GM21723 (cell line): ENCODE results near the gene DIP2A.
A peak's percentile ranks its signal among the peaks of the same experiment; 100 is the strongest.
"Not testable (repeated sequence)": the region's sequence is repeated elsewhere in the genome, so short reads cannot be mapped to it uniquely, and the experiment has no call there.

Source experiments
- ATAC-seq: cut with Tn5 transposase; IDR thresholded peaks from one replicate; pipeline ENCODE4 v1.9.1; 2021; ENCODE audit warnings: mild to moderate bottlenecking, moderate library complexity; ENCODE audit not compliant: unreplicated experiment

DIP2A gene

DNA sequence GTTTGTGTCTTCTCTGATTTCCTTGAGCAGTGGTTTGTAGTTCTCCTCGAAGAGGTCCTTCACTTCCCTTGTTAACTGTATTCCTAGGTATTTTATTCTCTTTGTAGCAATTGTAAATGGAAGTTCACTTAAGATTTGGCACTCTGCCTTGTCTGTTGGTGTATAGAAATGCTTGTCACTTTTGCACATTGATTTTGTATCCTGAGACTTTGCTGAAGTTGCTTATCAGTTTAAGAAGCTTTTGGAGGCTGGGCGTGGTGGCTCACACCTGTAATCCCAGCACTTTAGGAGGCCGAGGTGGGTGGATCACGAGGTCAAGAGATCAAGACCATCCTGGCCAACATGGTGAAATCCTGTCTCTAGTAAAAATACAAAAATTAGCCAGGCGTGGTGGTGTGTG lies 119.1 kb downstream of the DIP2A start:
- ATAC-seq: not testable (repeated sequence)

DNA sequence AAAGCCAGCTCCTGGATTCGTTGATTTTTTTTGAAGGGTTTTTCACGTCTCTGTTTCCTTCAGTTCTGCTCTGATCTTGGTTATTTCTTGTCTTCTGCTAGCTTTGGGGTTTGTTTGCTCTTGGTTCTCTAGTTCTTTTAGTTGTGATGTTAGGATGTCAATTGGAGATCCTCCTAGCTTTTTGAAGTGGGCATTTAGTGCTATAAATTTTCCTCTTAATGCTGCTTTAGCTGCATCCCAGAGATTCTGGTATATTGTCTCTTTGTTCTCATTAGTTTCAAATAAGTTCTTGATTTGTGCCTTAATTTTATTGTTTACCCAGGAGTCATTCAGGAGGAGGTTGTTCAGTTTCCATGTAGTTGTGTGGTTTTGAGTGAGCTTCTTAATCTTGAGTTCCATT lies 120.7 kb downstream of the DIP2A start:
- not testable (repeated sequence) for ATAC-seq

DNA sequence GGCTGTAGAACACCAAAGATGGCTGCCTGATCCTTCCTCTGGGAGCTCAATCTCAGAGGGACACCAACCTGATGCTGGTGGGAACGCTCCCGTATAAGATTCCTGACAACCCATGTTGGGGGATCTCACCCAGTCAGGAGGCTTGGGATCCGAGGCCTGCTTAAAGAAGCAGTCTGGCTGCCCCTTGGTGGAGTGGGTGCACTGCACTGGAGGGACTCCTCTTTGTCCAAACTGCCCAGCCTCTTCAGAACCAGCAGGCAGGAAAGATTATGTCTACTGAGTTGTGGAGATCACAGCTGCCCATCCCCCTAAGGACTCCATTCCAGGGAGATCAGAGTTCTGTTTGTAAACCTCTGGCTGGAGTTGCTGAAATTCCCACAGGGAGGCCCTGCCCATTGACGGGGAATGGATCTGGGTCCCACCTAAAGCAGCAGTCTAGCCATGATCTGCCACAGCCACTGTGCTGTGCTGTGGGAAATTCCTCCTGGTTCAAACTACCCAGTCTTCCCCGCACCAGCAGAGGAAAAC lies 123.2 kb downstream of the DIP2A start:
- no peak for ATAC-seq

DNA sequence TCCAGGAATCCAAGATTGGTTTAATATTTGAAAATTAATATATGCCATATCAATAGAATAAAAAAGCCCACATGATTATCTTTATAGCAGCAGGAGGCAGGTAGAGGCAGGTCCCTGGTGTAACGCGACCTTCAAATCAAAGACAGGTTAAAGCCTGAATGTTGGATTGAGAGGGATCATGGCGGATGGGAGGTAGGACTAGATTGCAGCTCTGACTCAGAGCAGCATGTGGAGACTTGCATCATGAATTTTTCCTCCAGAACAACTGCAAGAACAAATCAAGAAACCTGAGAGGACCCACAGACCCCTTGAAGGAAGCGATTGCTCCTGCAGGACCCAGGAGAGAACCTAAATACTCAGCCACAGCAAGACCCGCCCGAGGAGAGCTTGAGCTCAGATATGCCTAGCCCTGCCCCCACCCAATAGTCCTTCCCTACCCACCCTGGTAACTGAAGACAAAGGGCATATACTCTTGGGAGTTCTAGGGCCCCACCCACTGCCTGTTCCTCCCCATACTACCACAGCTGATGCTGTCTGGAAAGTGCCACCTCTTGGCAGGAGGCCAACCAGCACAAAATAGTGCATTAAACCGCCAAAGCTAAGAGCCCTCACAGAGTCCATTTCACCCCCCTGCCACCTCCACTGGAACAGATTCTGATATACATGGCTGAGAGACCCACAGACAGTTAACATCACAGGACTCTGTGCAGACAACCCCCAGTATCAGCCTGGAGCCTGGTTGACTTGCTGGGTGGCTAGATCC lies 126.7 kb downstream of the DIP2A start:
- no peak for ATAC-seq

DNA sequence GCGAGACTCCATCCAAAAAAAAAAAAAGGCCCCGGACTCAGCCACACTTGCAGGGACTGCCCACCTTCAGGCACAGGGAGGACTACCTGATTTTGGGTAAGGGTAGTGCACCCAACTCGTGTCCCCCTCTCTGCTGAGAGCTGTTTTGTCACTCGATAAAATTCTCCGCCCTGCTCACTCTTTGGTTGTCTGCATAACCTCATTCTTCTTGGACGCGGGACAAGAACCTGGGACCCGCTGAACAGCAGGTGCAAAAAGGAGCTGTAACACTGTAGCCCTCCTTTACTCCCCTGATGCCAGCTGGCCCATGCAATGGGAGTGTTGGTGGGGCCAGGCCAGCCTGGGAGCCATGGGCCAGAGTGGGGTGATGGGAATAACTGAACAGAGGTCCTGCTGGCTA lies 135.6 kb downstream of the DIP2A start:
- ATAC-seq: no peak

DNA sequence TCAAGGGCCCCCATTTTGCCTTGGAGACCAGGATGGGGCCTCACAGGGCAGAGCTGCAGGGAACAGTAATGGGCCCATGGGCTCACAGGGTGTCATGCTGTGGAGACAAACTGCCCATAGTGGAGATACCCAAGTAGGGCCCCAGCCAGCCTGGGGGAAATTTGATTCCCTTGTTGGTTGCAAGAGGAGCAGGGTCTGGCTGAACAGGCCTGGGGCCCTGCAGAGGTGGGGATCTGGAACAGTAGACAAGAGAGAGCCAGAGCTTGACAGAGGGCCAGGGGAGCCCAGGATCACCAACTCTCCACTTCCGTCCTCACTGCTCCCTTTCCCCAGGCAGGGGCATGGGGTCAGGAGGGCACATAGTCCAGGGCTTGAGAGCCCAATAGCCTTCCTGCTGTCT lies 137.5 kb downstream of the DIP2A start:
- no peak for ATAC-seq

DNA sequence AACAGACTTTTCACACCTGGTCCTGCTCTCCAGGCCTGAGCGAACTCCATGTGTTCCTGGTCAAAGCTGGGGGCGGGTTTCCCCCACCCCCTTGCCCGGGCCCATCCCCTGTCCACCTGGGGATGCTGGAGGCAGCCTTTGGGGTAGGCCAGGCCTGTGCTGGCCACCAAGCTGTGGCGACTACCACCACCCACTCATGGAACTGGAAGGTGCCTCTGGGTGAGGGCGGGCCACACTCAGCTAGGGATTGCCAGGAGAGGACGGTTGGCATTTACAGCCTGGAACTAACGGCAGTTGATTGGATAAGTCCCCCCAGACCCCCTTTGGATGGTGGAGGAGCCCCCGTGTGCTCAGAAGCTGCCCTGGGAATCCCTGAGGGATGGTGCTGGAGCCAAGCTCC lies 138.3 kb downstream of the DIP2A start:
- no peak for ATAC-seq

DNA sequence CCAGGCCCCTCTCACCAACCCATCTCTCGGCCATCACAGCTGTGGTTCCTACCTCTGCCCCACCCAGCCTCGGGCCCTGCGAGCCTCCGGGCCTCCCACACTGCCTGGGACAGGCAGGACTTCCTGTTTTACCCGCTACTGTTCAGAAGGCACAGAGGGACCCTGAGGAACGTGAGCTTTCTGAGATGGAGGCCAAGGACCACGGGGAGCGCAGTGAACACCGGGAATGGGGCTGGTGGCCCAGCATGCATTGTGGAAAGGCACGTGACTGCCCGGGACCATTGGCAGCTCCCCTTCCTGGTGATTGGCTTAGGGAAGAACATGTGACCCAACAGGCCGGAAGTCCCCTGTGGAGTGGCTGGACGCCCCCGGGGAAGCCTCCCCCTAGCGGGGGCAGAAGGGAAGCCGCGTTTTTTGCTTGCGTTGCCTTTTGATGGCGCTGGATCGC lies 139.2 kb downstream of the DIP2A start:
- ATAC-seq: no peak

DNA sequence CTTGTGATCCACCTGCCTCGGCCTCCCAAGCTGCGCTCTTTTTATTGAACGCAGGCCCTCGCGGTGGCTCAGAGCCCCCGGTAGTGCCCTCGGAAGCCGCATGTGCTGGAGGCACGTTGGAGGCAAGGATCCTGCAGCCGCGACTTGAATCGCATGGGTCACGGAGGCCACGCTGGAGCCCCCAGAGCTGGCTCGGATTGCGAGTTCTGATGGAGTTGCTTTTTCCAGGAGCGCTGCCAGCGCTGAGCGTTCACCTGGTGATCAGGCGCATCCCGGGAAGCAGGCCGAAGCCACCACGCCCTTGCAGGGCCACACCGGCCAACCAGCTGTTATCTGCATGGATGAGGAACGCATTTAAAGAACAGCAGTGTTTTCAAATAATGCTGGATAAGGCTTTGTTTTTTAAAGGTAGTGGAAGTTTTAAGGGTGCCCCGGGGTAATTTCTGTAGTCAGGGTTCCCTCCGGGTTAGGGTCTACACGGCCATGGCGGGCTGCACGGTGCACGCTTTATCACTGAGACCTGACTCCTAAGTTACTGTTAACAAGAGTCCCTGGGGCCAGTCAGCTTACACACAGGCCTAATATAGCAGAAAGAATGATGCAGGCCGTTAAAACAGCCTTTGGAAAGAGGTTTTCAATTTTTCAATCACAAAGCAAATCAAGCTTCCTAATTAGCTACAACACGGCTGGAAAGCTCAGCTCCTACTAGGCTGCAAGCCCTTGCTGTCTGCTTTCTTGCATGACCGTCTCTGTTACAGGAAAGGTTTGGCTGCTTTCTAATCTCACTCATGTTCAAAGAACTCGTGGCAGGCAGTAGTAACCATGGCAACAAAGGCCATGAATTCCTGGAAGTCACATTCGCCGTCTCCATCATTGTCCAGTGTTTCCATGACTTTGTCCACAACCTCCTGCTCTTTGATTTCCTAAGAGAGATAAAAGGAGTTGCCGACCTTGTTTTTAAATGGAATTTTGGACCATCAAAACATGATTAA lies 140.2 kb downstream of the DIP2A start:
- no peak for ATAC-seq

DNA sequence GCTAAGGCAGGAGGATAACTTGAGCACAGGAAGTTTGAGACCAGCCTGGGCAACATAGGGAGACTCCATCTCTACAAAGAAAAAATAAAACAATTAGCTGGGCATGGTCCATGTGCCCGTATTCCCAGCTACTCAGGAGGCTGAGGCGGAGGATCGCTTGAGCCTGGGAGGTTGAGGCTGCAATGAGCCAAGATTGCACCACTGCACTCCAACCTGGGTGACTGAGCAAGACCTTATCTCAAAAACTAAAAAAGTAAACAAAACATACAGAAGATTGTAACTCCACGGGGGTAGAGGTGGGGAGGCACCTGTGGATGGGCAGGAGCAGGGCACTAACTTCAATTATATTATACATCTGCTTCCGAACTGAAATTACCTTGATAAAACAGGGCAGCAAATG lies 141.6 kb downstream of the DIP2A start:
- no peak for ATAC-seq

DNA sequence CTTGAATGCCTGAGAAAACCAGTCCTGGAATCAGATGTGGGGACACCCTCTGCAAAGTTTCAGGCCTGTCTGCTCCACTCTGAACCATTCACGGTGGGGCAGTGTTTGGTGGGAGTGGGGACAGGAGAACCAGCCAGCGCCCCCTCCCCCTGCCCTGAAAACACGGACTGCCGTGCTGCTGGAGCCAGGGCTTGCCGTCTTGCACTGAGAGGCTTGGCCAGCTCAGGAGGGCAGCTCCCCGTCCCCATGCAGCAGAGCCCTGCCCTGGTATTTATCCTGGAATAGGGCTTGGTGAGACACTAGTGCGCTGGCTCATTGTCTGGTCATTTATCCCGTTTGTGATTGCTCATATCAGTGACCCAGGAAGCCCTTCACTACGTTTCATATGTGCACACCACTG lies 142.3 kb downstream of the DIP2A start:
- no peak for ATAC-seq

DNA sequence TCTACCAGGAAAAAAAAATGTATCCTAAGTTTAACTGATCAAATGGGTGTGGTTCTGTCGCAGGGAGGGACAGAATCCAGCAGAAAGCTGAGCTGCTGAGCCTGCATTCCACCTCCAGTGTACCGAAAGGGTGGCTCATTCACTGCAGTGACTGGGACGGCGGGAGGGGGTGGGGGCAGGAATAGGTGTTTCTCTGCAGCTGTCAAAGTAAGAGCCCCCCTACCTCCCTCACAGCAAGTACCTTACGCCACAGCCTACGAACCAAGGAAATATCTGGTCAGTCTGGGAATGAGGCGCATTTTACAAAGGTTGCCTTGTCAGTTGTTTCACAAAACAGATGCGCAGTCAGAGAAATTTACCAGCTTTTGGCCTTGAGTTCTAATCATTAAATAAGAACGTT lies 144.5 kb downstream of the DIP2A start:
- ATAC-seq: no peak

DNA sequence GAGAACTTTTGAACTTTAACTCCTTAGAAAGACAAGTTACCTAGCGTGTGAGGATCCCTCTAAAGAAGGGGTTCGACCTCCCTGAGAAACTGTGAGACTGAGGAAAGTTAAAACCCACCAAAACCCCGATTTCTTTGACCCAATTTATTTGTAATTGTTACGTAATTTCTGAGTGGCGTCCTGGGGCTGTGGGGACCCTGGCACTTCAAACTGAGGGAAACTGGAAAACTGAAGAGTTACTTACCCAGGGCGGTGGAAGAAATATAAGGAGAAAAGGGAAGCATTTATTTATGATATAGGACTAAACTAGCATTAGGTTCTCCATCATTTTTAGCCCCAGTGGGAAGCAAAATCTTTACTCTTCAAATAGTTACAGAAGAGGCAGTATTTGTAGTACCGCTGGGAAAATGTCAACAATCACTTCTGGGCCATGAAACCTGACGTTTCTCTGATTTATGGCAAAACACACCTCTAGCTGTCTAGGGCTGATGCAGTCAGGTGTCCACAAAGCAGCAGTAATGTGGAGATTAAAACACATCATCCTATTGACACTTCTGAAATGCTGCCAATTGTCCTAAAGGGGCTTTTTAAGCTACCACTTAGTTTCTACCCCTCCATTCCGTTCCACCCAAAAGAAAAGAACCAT lies 145.8 kb downstream of the DIP2A start:
- ATAC-seq: no peak

DNA sequence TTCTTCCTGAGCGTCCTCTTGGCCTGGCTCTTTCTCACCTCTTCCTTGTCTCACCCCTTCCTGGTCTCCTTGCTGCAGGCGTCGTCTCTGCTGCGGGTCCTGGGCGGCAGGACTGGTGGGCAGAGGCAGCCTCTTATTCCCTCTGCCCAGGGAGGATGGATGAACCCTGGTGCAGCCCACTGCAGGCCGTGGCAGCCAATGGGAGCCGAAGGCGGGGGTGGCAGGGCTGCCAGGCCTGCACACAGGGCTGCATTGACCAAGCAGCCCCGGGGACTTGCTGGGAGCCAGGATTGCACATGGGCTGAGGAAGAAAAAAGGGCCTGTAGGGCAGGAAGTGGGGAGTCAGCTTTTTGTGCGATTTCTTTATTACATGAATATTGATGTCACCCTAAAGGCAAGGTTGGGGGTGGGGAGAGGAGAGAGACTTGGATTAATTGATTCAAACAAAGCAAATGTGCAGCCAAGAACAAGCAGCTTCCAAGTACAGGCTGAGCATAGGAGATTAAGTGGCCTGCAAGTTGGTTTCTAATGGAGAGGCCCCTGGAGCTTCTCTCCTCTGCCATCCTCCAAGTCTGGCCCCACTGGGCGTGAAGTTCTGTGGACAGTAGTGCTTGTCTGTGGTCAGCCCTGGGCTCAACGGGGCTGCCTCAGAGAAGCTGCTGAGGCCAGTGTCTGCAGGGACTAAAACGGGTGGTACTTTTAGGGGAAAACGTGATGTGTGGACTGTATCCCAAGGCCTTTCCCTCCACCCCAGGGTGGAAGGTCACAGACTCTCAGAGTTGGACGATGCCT lies 146.5 kb downstream of the DIP2A start, which contains the start of gene S100B:
Gene S100B (minus strand): TSS at position 108 of the 792 bp plus-strand sequence. CDS start 2,667 bp downstream, outside the sequence.
- ATAC-seq: no peak

DNA sequence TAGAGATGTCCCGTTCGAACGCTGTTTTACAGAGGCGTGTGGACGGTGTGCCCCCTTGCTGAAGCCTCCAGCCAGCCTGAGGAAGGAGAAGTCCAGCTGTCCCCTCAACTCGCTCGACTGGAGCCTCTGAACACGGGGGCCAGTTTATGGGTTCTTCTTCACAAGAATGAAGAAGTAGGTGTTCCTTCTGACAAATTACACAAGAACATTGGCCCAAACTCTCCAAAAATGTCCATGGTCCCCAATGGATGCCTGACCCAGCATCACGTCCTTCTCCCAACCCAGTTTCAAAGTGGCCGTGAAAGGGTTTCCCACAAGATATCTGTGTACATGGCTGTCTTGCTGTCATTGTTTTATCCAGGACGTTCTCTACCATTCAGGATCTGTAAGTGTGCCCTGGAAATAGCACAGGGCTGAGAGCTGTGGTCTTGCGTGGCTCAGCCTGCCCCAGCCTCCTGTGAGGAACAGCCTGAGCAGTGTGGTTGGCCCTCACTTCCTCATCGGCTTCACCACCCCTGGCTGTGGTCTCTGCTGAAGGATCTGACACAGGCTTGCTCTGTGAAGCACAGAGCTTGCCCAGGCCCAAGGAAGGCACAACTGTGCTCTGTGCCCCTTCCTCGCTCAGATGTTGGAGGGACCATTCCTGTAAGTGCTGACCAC lies 147.2 kb downstream of the DIP2A start:
- peak; percentile 64 for ATAC-seq

DNA sequence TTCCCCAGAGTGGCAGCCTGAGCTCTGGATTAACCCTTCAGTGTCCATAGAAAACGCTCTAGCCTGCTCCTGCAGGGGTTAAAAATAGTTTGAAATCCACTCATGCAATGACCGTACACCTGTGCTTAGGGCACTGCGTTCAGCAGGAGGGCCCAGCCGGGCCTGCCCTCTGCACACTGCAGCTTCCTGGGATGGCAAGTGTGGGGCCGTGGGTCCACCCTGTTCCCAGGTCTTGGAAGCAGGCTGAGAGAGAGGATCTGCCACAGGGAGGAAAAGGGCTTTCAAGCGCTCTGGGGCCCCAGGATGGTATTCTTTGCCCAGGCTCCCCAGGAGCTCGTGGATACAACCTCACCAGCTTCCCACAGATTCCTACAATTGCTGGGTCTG lies 147.7 kb downstream of the DIP2A start:
- peak; percentile 7 for ATAC-seq

DNA sequence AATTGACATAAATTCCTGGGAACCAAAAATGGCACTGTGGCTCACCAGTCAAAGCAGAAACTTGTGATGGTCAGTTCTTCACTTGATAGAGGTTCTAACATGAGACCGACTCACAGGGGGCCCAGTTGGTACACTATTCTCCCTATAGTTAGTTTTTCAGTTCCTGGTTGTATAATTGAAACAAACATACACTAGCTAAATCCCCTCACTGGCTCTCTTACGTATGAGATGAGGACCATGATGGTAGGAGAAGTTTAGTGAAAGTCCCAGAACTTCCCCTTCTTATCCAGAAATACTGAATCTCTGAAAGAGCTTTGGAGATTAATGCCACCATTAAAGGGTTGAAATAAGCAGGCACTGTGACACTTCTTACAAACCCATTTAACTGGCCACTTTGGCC lies 148.9 kb downstream of the DIP2A start:
- no peak for ATAC-seq

DNA sequence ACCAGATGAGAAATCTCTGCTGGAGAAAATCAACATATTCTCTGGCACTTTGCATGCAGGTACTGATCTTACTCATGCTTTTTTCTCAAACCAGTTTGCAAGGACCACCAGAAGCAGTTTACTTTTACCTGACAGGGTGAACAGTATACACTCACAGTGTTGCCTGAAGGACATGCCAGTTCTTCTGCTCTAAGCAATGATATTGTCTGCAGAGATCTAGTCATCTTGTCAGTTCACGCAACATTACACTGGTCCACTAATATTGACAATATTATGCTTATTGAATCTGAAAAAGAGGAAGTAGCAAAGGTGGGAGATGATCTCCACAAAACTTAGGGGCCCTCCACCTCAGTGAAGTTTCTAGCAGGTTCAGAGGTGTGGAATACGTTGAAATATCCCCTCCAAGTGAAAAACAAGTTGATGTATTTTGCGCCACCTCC lies 150.0 kb downstream of the DIP2A start:
- ATAC-seq: peak; percentile 44

DNA sequence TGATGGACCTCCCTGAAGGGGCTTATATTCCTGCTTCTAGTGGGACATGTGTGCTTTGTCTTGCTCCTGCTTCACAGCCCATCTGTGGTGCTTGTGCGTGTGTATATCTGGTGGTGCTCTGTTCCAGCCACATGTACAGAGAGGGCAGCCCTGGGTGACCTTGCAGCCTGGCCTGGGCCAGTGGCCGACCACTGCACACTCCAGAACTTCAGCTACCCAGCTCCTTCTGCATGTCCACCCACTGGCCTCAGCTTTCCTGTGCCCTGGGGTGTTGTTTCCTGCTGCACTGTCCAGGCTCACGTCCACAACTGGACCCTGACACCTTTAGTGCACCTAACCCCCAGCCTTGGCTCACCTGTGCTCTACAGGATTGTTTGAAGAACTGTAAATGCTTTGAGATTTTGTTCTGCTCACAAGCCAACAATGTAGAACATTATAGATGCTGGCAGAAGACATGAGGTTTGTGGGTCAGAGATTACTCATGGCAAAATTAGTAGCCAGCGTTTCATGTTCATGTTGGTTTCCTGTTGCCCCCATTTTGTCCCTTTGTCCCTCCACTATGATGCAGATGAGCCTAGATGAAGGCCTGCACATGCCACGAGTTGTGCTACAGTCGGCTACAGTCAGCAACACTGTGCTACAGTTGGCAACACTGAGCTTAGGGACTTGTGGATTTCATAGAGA lies 151.5 kb downstream of the DIP2A start:
- ATAC-seq: no peak
